ENCODE data around the gene SNRPF.
A peak's percentile ranks its signal among the peaks of the same experiment; 100 is the strongest.

The SNRPF gene

GRCh38 chr12:95859947-95860850 lies 1.4 kb downstream of the SNRPF start:
- no peak for DNase-seq

GRCh38 chr12:95862038-95862437 lies 3.3 kb downstream of the SNRPF start:
- no peak for DNase-seq

GRCh38 chr12:95863337-95863736 lies 4.6 kb downstream of the SNRPF start:
- no peak for DNase-seq

- DNase-seq = no peak
Measured at GRCh38 chr12:95870897-95871296, 12.1 kb downstream of the SNRPF start.

- DNase-seq = no peak
Measured at GRCh38 chr12:95874452-95874851, 15.7 kb downstream of the SNRPF start.

GRCh38 chr12:95877622-95878021 lies 18.9 kb downstream of the SNRPF start:
- no peak for DNase-seq

GRCh38 chr12:95880895-95881294 lies 22.1 kb downstream of the SNRPF start:
- DNase-seq = no peak

GRCh38 chr12:95881331-95881955 lies 22.7 kb downstream of the SNRPF start:
- DNase-seq = peak; percentile 12

- DNase-seq = no peak
Measured at GRCh38 chr12:95882080-95882479, 23.3 kb downstream of the SNRPF start.

GRCh38 chr12:95882873-95883272 lies 24.1 kb downstream of the SNRPF start:
- DNase-seq = no peak

GRCh38 chr12:95884998-95885397 lies 26.2 kb downstream of the SNRPF start:
- no peak for DNase-seq

GRCh38 chr12:95887311-95887710 lies 28.6 kb downstream of the SNRPF start:
- no peak for DNase-seq

- DNase-seq = no peak
Measured at GRCh38 chr12:95890958-95891357, 32.2 kb downstream of the SNRPF start.

- no peak for DNase-seq
Measured at GRCh38 chr12:95896846-95897245, 38.1 kb downstream of the SNRPF start.

GRCh38 chr12:95898081-95898480 lies 39.3 kb downstream of the SNRPF start:
- DNase-seq = no peak

GRCh38 chr12:95908573-95908972 lies 49.8 kb downstream of the SNRPF start:
- no peak for DNase-seq

GRCh38 chr12:95909871-95910270 lies 51.1 kb downstream of the SNRPF start:
- DNase-seq = no peak
